Measurements from ENCODE around the gene MARK4.
"Not testable (repeated sequence)": the region's sequence is repeated elsewhere in the genome, so short reads cannot be mapped to it uniquely, and the experiment has no call there.

MARK4 gene

GRCh38 chr19:45262570-45262969 is 11.5 kb downstream of the MARK4 start:
- TF ChIP-seq ZNF274 (IDR thresholded peaks at IDR 0.05; ENCODE audit: low read depth, low read length) (no peak), YY1 (IDR thresholded peaks at IDR 0.05; ENCODE audit: insufficient read depth, insufficient read length) (no peak), SUZ12 (IDR thresholded peaks at IDR 0.05; ENCODE audit: extremely low read depth, insufficient read depth, insufficient read length) (no peak)

GRCh38 chr19:45263013-45263412 is 11.9 kb downstream of the MARK4 start:
- Histone ChIP-seq H3K4me3 (ENCODE audit: insufficient read length, low read depth) (no peak overlapping the region), H3K4me1 (ENCODE audit: insufficient read depth, insufficient read length) (no peaks in the 10 kb centered on the region), H3K36me3 (ENCODE audit: insufficient read depth, insufficient read length, low read length) (peaks cover 21% of the 10 kb centered on the region), H3K9ac (ENCODE audit: insufficient read length, low read depth) (no peak overlapping the region), H3K27me3 (ENCODE audit: insufficient read depth, insufficient read length) (no peaks in the 10 kb centered on the region), H3K9me3 (ENCODE audit: insufficient read depth, low read length) (no peaks in the 10 kb centered on the region; the same call in 1 of the 2 replicates)
- no peak for DNase-seq (ENCODE audit: low read depth, low spot score)
- TF ChIP-seq SUZ12 (IDR thresholded peaks at IDR 0.05; ENCODE audit: extremely low read depth, insufficient read depth, insufficient read length) (no peak), YY1 (IDR thresholded peaks at IDR 0.05; ENCODE audit: insufficient read depth, insufficient read length) (no peak), ZNF274 (IDR thresholded peaks at IDR 0.05; ENCODE audit: low read depth, low read length) (no peak)

More at GRCh38 chr19:45262570-45262969, 11.5 kb downstream of the MARK4 start:
- H3K9ac ChIP-seq (ENCODE audit: insufficient read length, low read depth): no peak overlapping the region
- no peak overlapping the region for H3K4me3 ChIP-seq (ENCODE audit: insufficient read length, low read depth)
- H3K9me3 ChIP-seq (ENCODE audit: insufficient read depth, low read length): no peaks in the 10 kb centered on the region; the same call in 1 of the 2 replicates
- no peaks in the 10 kb centered on the region for H3K4me1 ChIP-seq (ENCODE audit: insufficient read depth, insufficient read length)
- DNase-seq (ENCODE audit: low read depth, low spot score): no peak
- H3K36me3 ChIP-seq (ENCODE audit: insufficient read depth, insufficient read length, low read length): peaks cover 21% of the 10 kb centered on the region
- H3K27me3 ChIP-seq (ENCODE audit: insufficient read depth, insufficient read length): no peaks in the 10 kb centered on the region

DNA sequence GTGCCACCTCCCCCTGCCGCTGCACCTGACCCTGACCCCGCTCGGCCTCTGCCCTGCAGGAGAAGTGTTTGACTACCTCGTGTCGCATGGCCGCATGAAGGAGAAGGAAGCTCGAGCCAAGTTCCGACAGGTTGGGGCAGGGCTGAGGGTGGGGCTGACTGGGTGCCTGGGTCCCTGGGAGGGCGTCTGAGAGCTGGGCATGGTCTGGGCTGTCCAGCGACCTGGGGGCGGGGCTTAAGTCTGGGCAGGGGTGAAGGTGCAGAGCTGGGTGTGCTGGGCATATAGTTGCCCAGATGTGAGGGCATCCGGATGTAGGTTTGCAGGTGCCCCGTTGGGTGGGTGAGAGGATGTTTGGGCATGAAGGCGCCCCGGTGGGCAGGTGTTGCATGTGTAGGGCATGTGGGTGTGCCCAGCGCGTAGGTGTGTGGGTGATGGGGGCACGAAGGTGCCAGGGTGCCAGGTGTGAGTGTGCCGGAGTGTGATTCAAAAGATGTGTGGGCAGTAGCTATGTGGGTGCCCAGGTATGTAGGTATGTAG is 13.8 kb downstream of the MARK4 start:
- H3K36me3 ChIP-seq (ENCODE audit: insufficient read depth, insufficient read length, low read length): peaks cover 19% of the 10 kb centered on the region
- no peak overlapping the region for H3K9ac ChIP-seq (ENCODE audit: insufficient read length, low read depth)
- TF ChIP-seq SUZ12 (IDR thresholded peaks at IDR 0.05; ENCODE audit: extremely low read depth, insufficient read depth, insufficient read length): no peak
- TF ChIP-seq YY1 (IDR thresholded peaks at IDR 0.05; ENCODE audit: insufficient read depth, insufficient read length): no peak
- no peak for TF ChIP-seq ZNF274 (IDR thresholded peaks at IDR 0.05; ENCODE audit: low read depth, low read length)
- no peak for DNase-seq (ENCODE audit: low read depth, low spot score)
- no peaks in the 10 kb centered on the region for H3K27me3 ChIP-seq (ENCODE audit: insufficient read depth, insufficient read length)
- no peaks in the 10 kb centered on the region for H3K4me1 ChIP-seq (ENCODE audit: insufficient read depth, insufficient read length)
- no peak overlapping the region for H3K4me3 ChIP-seq (ENCODE audit: insufficient read length, low read depth)
- H3K9me3 ChIP-seq (ENCODE audit: insufficient read depth, low read length): no peaks in the 10 kb centered on the region; the same call in 1 of the 2 replicates

DNA sequence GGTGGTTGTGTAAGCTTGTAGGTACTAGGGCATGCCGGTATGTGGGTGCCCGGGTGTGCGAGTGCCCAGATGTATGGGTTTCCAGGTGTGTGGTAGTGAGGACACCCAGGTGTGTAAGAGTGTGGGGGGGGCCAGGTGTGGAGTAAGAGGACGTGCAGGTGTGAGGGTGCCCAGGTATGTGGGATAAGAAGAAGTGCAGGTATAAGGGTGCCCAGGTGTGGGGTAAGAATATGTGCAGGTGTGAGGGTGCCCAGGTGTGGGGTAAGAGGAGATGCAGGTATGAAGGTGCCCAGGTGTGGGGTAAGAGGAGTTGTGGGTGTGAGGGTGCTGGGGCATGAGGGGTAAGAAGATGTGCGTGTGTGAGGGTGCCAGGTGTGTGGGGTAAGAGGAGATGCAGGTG is 14.3 kb downstream of the MARK4 start:
- no peaks in the 10 kb centered on the region; the same call in 1 of the 2 replicates for H3K9me3 ChIP-seq (ENCODE audit: insufficient read depth, low read length)
- H3K27me3 ChIP-seq (ENCODE audit: insufficient read depth, insufficient read length): no peaks in the 10 kb centered on the region
- DNase-seq (ENCODE audit: low read depth, low spot score): no peak
- H3K4me1 ChIP-seq (ENCODE audit: insufficient read depth, insufficient read length): no peaks in the 10 kb centered on the region
- TF ChIP-seq YY1 (IDR thresholded peaks at IDR 0.05; ENCODE audit: insufficient read depth, insufficient read length) (no peak), ZNF274 (IDR thresholded peaks at IDR 0.05; ENCODE audit: low read depth, low read length) (no peak), SUZ12 (IDR thresholded peaks at IDR 0.05; ENCODE audit: extremely low read depth, insufficient read depth, insufficient read length) (no peak)
- H3K9ac ChIP-seq (ENCODE audit: insufficient read length, low read depth): no peak overlapping the region
- no peak overlapping the region for H3K4me3 ChIP-seq (ENCODE audit: insufficient read length, low read depth)
- peaks cover 22% of the 10 kb centered on the region for H3K36me3 ChIP-seq (ENCODE audit: insufficient read depth, insufficient read length, low read length)

GRCh38 chr19:45267296-45267695 is 16.2 kb downstream of the MARK4 start:
- Histone ChIP-seq H3K4me1 (ENCODE audit: insufficient read depth, insufficient read length) (no peaks in the 10 kb centered on the region), H3K27me3 (ENCODE audit: insufficient read depth, insufficient read length) (no peaks in the 10 kb centered on the region), H3K4me3 (ENCODE audit: insufficient read length, low read depth) (no peak overlapping the region), H3K36me3 (ENCODE audit: insufficient read depth, insufficient read length, low read length) (peaks cover 34% of the 10 kb centered on the region), H3K9ac (ENCODE audit: insufficient read length, low read depth) (no peak overlapping the region), H3K9me3 (ENCODE audit: insufficient read depth, low read length) (no peaks in the 10 kb centered on the region)
- no peak for DNase-seq (ENCODE audit: low read depth, low spot score)
- TF ChIP-seq SUZ12 (IDR thresholded peaks at IDR 0.05; ENCODE audit: extremely low read depth, insufficient read depth, insufficient read length) (no peak), ZNF274 (IDR thresholded peaks at IDR 0.05; ENCODE audit: low read depth, low read length) (no peak), YY1 (IDR thresholded peaks at IDR 0.05; ENCODE audit: insufficient read depth, insufficient read length) (no peak)

- H3K36me3 ChIP-seq (ENCODE audit: insufficient read depth, insufficient read length, low read length): peaks cover 44% of the 10 kb centered on the region
- H3K27me3 ChIP-seq (ENCODE audit: insufficient read depth, insufficient read length); H3K4me3 ChIP-seq (ENCODE audit: insufficient read length, low read depth); H3K4me1 ChIP-seq (ENCODE audit: insufficient read depth, insufficient read length); H3K9ac ChIP-seq (ENCODE audit: insufficient read length, low read depth); DNase-seq (ENCODE audit: low read depth, low spot score); H3K9me3 ChIP-seq (ENCODE audit: insufficient read depth, low read length): not testable (repeated sequence)
These were observed 18.9 kb downstream of the MARK4 start for GRCh38 chr19:45269939-45270338.

DNA sequence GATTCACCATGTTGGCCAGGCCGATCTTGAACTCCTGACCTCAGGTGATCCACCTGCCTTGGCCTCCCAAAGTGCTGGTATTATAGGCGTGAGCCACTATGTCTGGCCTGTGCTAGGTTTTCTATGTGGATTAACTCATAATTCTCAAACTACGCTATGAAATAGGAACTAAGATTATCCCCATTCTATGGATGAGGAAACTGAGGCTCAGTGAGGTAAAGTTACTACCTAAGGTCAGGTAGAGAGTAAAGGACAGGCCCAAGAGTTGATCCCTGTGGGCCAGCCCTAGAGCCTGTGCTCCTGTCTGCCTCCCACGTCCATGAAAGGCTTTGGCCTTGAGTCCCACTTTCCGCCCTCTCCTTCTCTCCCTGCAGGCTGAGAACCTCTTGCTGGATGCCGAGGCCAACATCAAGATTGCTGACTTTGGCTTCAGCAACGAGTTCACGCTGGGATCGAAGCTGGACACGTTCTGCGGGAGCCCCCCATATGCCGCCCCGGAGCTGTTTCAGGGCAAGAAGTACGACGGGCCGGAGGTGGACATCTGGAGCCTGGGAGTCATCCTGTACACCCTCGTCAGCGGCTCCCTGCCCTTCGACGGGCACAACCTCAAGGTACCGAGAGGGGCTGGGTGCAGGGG is 20.1 kb downstream of the MARK4 start:
- Histone ChIP-seq H3K4me3 (ENCODE audit: insufficient read length, low read depth) (no peak overlapping the region), H3K27me3 (ENCODE audit: insufficient read depth, insufficient read length) (no peaks in the 10 kb centered on the region), H3K4me1 (ENCODE audit: insufficient read depth, insufficient read length) (peaks cover 2% of the 10 kb centered on the region), H3K9ac (ENCODE audit: insufficient read length, low read depth) (no peak overlapping the region), H3K36me3 (ENCODE audit: insufficient read depth, insufficient read length, low read length) (peaks cover 42% of the 10 kb centered on the region), H3K9me3 (ENCODE audit: insufficient read depth, low read length) (no peaks in the 10 kb centered on the region)
- no peak for DNase-seq (ENCODE audit: low read depth, low spot score)
- TF ChIP-seq SUZ12 (IDR thresholded peaks at IDR 0.05; ENCODE audit: extremely low read depth, insufficient read depth, insufficient read length): no peak
- no peak for TF ChIP-seq YY1 (IDR thresholded peaks at IDR 0.05; ENCODE audit: insufficient read depth, insufficient read length)
- TF ChIP-seq ZNF274 (IDR thresholded peaks at IDR 0.05; ENCODE audit: low read depth, low read length): no peak

Measured in NT2/D1 (cell line).